Pancreas (tissue), 10 donors: ENCODE data around the gene RBM4. TPM values are rescaled to one million over a fixed set of nuclear protein-coding genes. Genes with fewer than 3 reads are reported as not detected.

ENCODE experiments used
- ATAC-seq, 4 donors: fragments of 200-7000 bp; cut with Tn5 transposase; one replicate each; pipeline versions ENCODE4 v1.8.0 to v1.9.1; 2020; ENCODE audit warnings: mild to moderate bottlenecking in 4 of 4, moderate library complexity in 4 of 4
- DNase-seq, 6 donors: peaks; one replicate each; pipeline ENCODE4 v3.0.0-alpha.2; 2020
- FAIRE-seq: peaks from 2 replicates; lab custom pipeline; 2012; peaks lifted over from hg19 to GRCh38; lab: Jason Lieb, UNC
- H3K27ac ChIP-seq, 4 donors: fragments of 200-600 bp; sonication (generic); 1 replicate in 3 of 4; 2 replicates in 1 of 4; pipeline versions ENCODE4 v1.5.0 to v1.8.0; 2020
- H3K27me3 ChIP-seq, 4 donors: fragments of 200-600 bp; one replicate each; pipeline ENCODE4 v1.8.0; 2021
- H3K36me3 ChIP-seq, 3 donors: fragments of 200-600 bp; sonication (generic) in 1 of 3; one replicate each; pipeline versions ENCODE4 v1.5.0 to v1.8.0; 2020 to 2021
- H3K4me1 ChIP-seq, 3 donors: fragments of 200-600 bp; one replicate each; pipeline ENCODE4 v1.8.0; 2021
- H3K4me3 ChIP-seq, 4 donors: fragments of 200-600 bp; sonication (generic) in 2 of 4; one replicate each; pipeline versions ENCODE4 v1.5.0 to v1.8.0; 2020 to 2021
- H3K9me3 ChIP-seq, 4 donors: fragments of 200-600 bp; one replicate each; pipeline ENCODE4 v1.8.0; 2021
- CTCF ChIP-seq, 4 donors: fragments of 200-600 bp; sonication (generic) in 3 of 4; IDR thresholded peaks; one replicate each; pipeline versions ENCODE4 v1.5.0 to v1.8.0; 2021; ENCODE audit warnings: antibody characterized with exemption in 4 of 4
- WGBS, 2 donors: extraction: QIAGEN DNeasy Blood & Tissue Kit; methylation state at CpG; one replicate each; pipeline ENCODE4 v1.1.7; 2013; 5-methylcytosine and 5-hydroxymethylcytosine counted together
- intact Hi-C, 3 donors: fragments of 100-400 bp; cut with DNase I; formaldehyde crosslinking; loops; one replicate each; pipeline versions ENCODE4 v1.11.1 to v1.14.2; 2022
- polyA plus RNA-seq, 2 donors: library from polyadenylated mRNA; stranded (reverse); fragments of 200-250 nt; gene quantifications; one replicate each; pipeline ENCODE4 v1.2.3, GENCODE V29; 2013
- total RNA-seq, 6 donors: library from RNA; stranded (reverse); fragmentation: NEBNext Ultra II Directional in 4 of 6; extraction: Animal tissue kit (Norgen Biotek cat#: 25700) in 4 of 6; gene quantifications; one replicate each; pipeline versions ENCODE4 v1.2.1 to v1.2.4, GENCODE V29; 2021 to 2023
- donor health status: healthy with polysubstance abuse.
- donor health status: DM: no; HTN: no; CAD: no; lungs with moderate emphysema.
- donor health status: DM: no; HTN: no; CAD: no.
- donor health status: control.
- donor health status: control.
- donor health status: Bipolar disorder and iron deficiency.
- donor health status: DM: yes; HTN: yes; CAD: no.
- donor health status: DM: no; HTN: no; CAD: no.
- donor health status: DM: no; HTN: no; CAD: no.
- donor health status: DM: yes; HTN: yes; CAD: no.

Gene RBM4
- total and polyA plus RNA-seq, 8 donors = 47.5 to 84.2 (median 65.1) TPM

- no peak for TF ChIP-seq CTCF (IDR thresholded peaks at IDR 0.05)
- Histone ChIP-seq H3K4me1 (no peaks in the 10 kb centered on the region), H3K36me3 (peaks cover 0 to 34% (median 0%) of the 10 kb centered on the region in 3 donors), H3K27me3 (no peaks in the 10 kb centered on the region), H3K4me3 (no peak overlapping the region), H3K9me3 (no peaks in the 10 kb centered on the region), H3K27ac (no peak overlapping the region)
- 66 to 73% methylated on average over 13 of the region's 13 CpGs for WGBS, 2 donors
- DNase-seq = peak in 2 of 6 donors; percentile 52 to 64
- intact Hi-C loops = loop anchor here in 2 of 3 donors (5.0 kb wide), 2 partner anchors 138 to 148 kb away; partner anchors contain the start of gene RCE1 (in 1 of the 2)
- ATAC-seq = no peak
- no peak for FAIRE-seq
Observed at GRCh38 chr11:66694056-66694410, 55.5 kb downstream of the RBM4 start.

GRCh38 chr11:66694732-66695207 is 56.3 kb downstream of the RBM4 start:
- Histone ChIP-seq H3K36me3 (peaks cover 0 to 36% (median 0%) of the 10 kb centered on the region in 3 donors), H3K4me3 (no peak overlapping the region), H3K4me1 (no peaks in the 10 kb centered on the region), H3K27ac (no peak overlapping the region), H3K9me3 (no peaks in the 10 kb centered on the region), H3K27me3 (no peaks in the 10 kb centered on the region)
- TF ChIP-seq CTCF (IDR thresholded peaks at IDR 0.05) = peak; percentile 88 to 95 (median 90)
- 16 to 18% methylated on average over 6 of the region's 6 CpGs for WGBS, 2 donors
- FAIRE-seq (no peak), DNase-seq (peak; percentile 90 to 94 (median 92)), ATAC-seq (peak; percentile 94 to 99 (median 98))
- intact Hi-C loops = loop anchor here (5.0 kb wide), 2 partner anchors 138 to 148 kb away; partner anchors contain the start of gene RCE1 (in 1 of the 3)

Other genes starting within 250 kb of the RBM4 start
- under 1 TPM in 1 of 6 donors, not detected in 5; 0.14 TPM for gene NPAS4, start 217.7 kb upstream of the RBM4 start, total RNA-seq
- under 1 TPM; 0.08 to 0.63 TPM for gene NPAS4, start 217.7 kb upstream of the RBM4 start, polyA plus RNA-seq
- 10 to 100 TPM; 15.7 to 23.9 (median 21.0) TPM for gene MRPL11, start 199.9 kb upstream of the RBM4 start, total RNA-seq
- gene MRPL11, start 199.9 kb upstream of the RBM4 start, polyA plus RNA-seq = 10 to 100 TPM; 29.2 to 30.2 TPM
- 1 to 10 TPM; 3.0 to 9.6 (median 6.4) TPM for gene PELI3, start 171.8 kb upstream of the RBM4 start, total RNA-seq
- gene PELI3, start 171.8 kb upstream of the RBM4 start, polyA plus RNA-seq = 10 to 100 TPM; 14.7 to 19.9 TPM
- gene DPP3, start 158.3 kb upstream of the RBM4 start, total RNA-seq = 10 to 100 TPM in 4 of 6 donors, 1 to 10 TPM in 2; 8.5 to 27.0 (median 20.2) TPM
- 10 to 100 TPM; 22.8 to 24.7 TPM for gene DPP3, start 158.3 kb upstream of the RBM4 start, polyA plus RNA-seq
- 10 to 100 TPM; 19.1 to 29.6 (median 21.5) TPM for gene BBS1, start 128.1 kb upstream of the RBM4 start, total RNA-seq
- gene BBS1, start 128.1 kb upstream of the RBM4 start, polyA plus RNA-seq = 10 to 100 TPM; 22.0 to 31.9 TPM
- gene ZDHHC24, start 92.7 kb upstream of the RBM4 start, total RNA-seq = 10 to 100 TPM in 2 of 6 donors, 1 to 10 TPM in 4; 7.0 to 11.4 (median 8.3) TPM
- 1 to 10 TPM; 7.0 to 7.5 TPM for gene ZDHHC24, start 92.7 kb upstream of the RBM4 start, polyA plus RNA-seq
- under 1 TPM in 1 of 6 donors, not detected in 5; 0.15 TPM for gene ACTN3, start 91.8 kb upstream of the RBM4 start, total RNA-seq
- under 1 TPM in 1 of 2 donors, not detected in 1; 0.05 TPM for gene ACTN3, start 91.8 kb upstream of the RBM4 start, polyA plus RNA-seq
- gene CTSF, start 70.1 kb upstream of the RBM4 start, total RNA-seq = 10 to 100 TPM; 10.6 to 31.4 (median 19.9) TPM
- gene CTSF, start 70.1 kb upstream of the RBM4 start, polyA plus RNA-seq = 10 to 100 TPM; 14.8 to 43.2 TPM
- gene CCDC87, start 45.6 kb upstream of the RBM4 start, total RNA-seq = under 1 TPM; 0.20 to 0.38 (median 0.32) TPM
- gene CCDC87, start 45.6 kb upstream of the RBM4 start, polyA plus RNA-seq = under 1 TPM; 0.15 to 0.40 TPM
- gene CCS, start 45.5 kb upstream of the RBM4 start, total RNA-seq = 10 to 100 TPM; 16.9 to 31.7 (median 17.5) TPM
- gene CCS, start 45.5 kb upstream of the RBM4 start, polyA plus RNA-seq = 100 to 1,000 TPM; 114 to 125 TPM
- gene RBM14, start 22.1 kb upstream of the RBM4 start, total RNA-seq = 10 to 100 TPM; 24.4 to 57.9 (median 31.7) TPM
- gene RBM14, start 22.1 kb upstream of the RBM4 start, polyA plus RNA-seq = 10 to 100 TPM; 36.5 to 61.6 TPM
- gene RBM4B, start 39.2 kb downstream of the RBM4 start, total RNA-seq = 10 to 100 TPM in 1 of 6 donors, 1 to 10 TPM in 5; 5.7 to 10.1 (median 6.5) TPM
- 10 to 100 TPM in 1 of 2 donors, 1 to 10 TPM in 1; 9.9 to 20.7 TPM for gene RBM4B, start 39.2 kb downstream of the RBM4 start, polyA plus RNA-seq
- gene SPTBN2, start 90.5 kb downstream of the RBM4 start, total RNA-seq = 10 to 100 TPM; 32.6 to 59.8 (median 38.7) TPM
- gene SPTBN2, start 90.5 kb downstream of the RBM4 start, polyA plus RNA-seq = 10 to 100 TPM; 17.8 to 45.9 TPM
- 10 to 100 TPM in 3 of 6 donors, 1 to 10 TPM in 3; 8.2 to 13.2 (median 9.4) TPM for gene RCE1, start 204.7 kb downstream of the RBM4 start, total RNA-seq
- gene RCE1, start 204.7 kb downstream of the RBM4 start, polyA plus RNA-seq = 10 to 100 TPM; 10.1 to 19.0 TPM
- gene LRFN4, start 218.4 kb downstream of the RBM4 start, total RNA-seq = 1 to 10 TPM in 4 of 6 donors, under 1 TPM in 2; 0.51 to 7.8 (median 2.4) TPM
- gene LRFN4, start 218.4 kb downstream of the RBM4 start, polyA plus RNA-seq = 1 to 10 TPM; 3.9 to 6.9 TPM